Sigmoid colon (tissue), 7 donors: ENCODE results near the gene NECTIN4. TPM values are rescaled to one million over a fixed set of nuclear protein-coding genes. Genes with fewer than 3 reads are reported as not detected.

Experiments used
- DNase-seq: peaks from one replicate; pipeline ENCODE4 v3.0.0-alpha.2; 2019
- H3K27ac ChIP-seq, 4 donors: fragments of 200-600 bp; sonication (generic); one replicate each; pipeline ENCODE4 v1.5.1; 2016 to 2019; ENCODE audit warnings: mild to moderate bottlenecking in 1 of 4
- H3K27me3 ChIP-seq, 3 donors: fragments of 200-600 bp; sonication (generic); one replicate each; pipeline ENCODE4 v1.5.1; 2019; ENCODE audit warnings: mild to moderate bottlenecking in 1 of 3
- H3K36me3 ChIP-seq, 4 donors: fragments of 200-600 bp; sonication (generic); one replicate each; pipeline ENCODE4 v1.5.1; 2016 to 2019
- H3K4me1 ChIP-seq, 4 donors: fragments of 200-600 bp; sonication (generic); one replicate each; pipeline ENCODE4 v1.5.1; 2017 to 2019
- H3K4me3 ChIP-seq, 4 donors: fragments of 200-600 bp; sonication (generic); one replicate each; pipeline ENCODE4 v1.5.1; 2017 to 2019; ENCODE audit warnings: mild to moderate bottlenecking in 2 of 4, moderate library complexity in 1 of 4
- H3K9me3 ChIP-seq, 4 donors: fragments of 200-600 bp in 3 of 4; sonication (generic) in 3 of 4; one replicate each; pipeline versions ENCODE4 v1.5.1 to v1.6.1; 2013 to 2019
- CTCF ChIP-seq, 4 experiments: fragments of 450-650 bp in 3 of 4; fragments of 200-600 bp in 1 of 4; IDR thresholded peaks; one replicate each; pipeline ENCODE4 v1.5.1; 2016 to 2019; ENCODE audit warnings: antibody characterized with exemption in 4 of 4, mild to moderate bottlenecking in 3 of 4, moderate library complexity in 2 of 4
- EP300 ChIP-seq, 4 donors: sonication (generic); formaldehyde crosslinking; IDR thresholded peaks; one replicate each; pipeline ENCODE4 v1.6.1; 2017; ENCODE audit warnings: antibody characterized with exemption in 4 of 4
- POLR2A ChIP-seq, 2 donors: fragments of 450-650 bp; IDR thresholded peaks; one replicate each; pipeline ENCODE4 v1.6.1; 2016; ENCODE audit warnings: antibody characterized with exemption in 2 of 2, mild to moderate bottlenecking in 2 of 2, moderate library complexity in 2 of 2
- POLR2AphosphoS5 ChIP-seq, 4 donors: sonication (generic); formaldehyde crosslinking; IDR thresholded peaks; one replicate each; pipeline ENCODE4 v1.6.1; 2017; ENCODE audit warnings: antibody characterized with exemption in 4 of 4
- WGBS, 2 donors: extraction: QIAGEN DNeasy Blood & Tissue Kit; methylation state at CpG; one replicate each; pipeline ENCODE4 v1.1.7; 2013; 5-methylcytosine and 5-hydroxymethylcytosine counted together
- intact Hi-C: fragments of 100-400 bp; cut with DNase I; formaldehyde crosslinking; loops from one replicate; pipeline ENCODE4 v1.15.1; 2023
- polyA plus RNA-seq, 3 donors: library from polyadenylated mRNA; stranded (reverse); fragments of 200-250 nt; gene quantifications; one replicate each; pipeline ENCODE4 v1.2.3, GENCODE V29; 2013
- total RNA-seq, 4 donors: library from RNA; depleted of rRNA; stranded (reverse); fragments of >200 nt; gene quantifications; one replicate each; pipeline ENCODE4 v1.1.0, GENCODE V29; 2016
- donor health status: healthy with polysubstance abuse.
- donor health status: Bipolar disorder and iron deficiency.
- donor health status: healthy.

The NECTIN4 gene
- total and polyA plus RNA-seq, 7 donors, result 1.2 to 2.8 TPM; not detected in 5

DNA sequence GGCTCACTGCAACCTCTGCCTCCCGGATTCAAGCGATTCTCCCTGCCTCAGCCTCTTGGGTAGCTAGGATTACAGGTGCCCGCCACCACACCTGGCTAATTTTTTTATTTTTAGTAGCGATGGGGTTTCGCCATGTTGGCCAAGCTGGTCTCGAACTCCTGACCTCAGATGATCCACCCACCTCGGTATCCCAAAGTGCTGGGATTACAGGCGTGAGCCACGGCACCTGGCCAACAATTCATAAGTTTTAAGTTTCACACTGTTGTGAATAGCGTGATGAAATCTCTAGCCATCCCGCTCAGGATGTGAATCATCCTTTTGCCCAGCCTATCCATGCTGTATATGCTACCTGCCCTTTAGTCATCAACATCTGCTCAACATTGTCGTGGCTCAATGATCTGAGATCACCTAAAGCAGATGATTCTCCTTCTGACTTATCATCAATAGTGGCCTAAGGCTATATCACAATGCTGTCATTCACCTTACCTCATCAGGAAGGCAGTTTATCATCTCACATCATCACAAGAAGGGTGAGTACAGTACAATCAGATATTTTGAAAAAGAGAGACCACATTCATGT, 25.9 kb upstream of the NECTIN4 start:
- no peak for DNase-seq
- Histone ChIP-seq H3K4me1 (peaks cover 0 to 62% (median 48%) of the 10 kb centered on the region in 4 donors), H3K4me3 (no peak overlapping the region), H3K36me3 (peaks cover 0 to 23% (median 3%) of the 10 kb centered on the region in 4 donors), H3K27me3 (no peaks in the 10 kb centered on the region), H3K27ac (no peak overlapping the region), H3K9me3 (no peaks in the 10 kb centered on the region)
- intact Hi-C loops, result loop anchor here (5.0 kb wide), 2 partner anchors 42 to 68 kb away; partner anchors contain the start of genes USF1 and USP21
- TF ChIP-seq POLR2AphosphoS5 (IDR thresholded peaks at IDR 0.05) (no peak), POLR2A (IDR thresholded peaks at IDR 0.05) (no peak), EP300 (IDR thresholded peaks at IDR 0.05) (no peak), CTCF (IDR thresholded peaks at IDR 0.05) (no peak)
- 90 to 93% methylated on average over 12 of the region's 12 CpGs for WGBS, 2 donors

GRCh38 chr1:161114556-161114955, 25.2 kb upstream of the NECTIN4 start:
- H3K36me3 ChIP-seq, result peaks cover 0 to 20% (median 0%) of the 10 kb centered on the region in 4 donors
- no peaks in the 10 kb centered on the region for H3K9me3 ChIP-seq
- no peak overlapping the region for H3K4me3 ChIP-seq
- WGBS, 2 donors, result 72 to 87% methylated on average over 2 of the region's 2 CpGs
- H3K4me1 ChIP-seq, result peaks cover 0 to 55% (median 43%) of the 10 kb centered on the region in 4 donors
- no peaks in the 10 kb centered on the region for H3K27me3 ChIP-seq
- TF ChIP-seq POLR2A (IDR thresholded peaks at IDR 0.05) (no peak), CTCF (IDR thresholded peaks at IDR 0.05) (no peak), POLR2AphosphoS5 (IDR thresholded peaks at IDR 0.05) (no peak), EP300 (IDR thresholded peaks at IDR 0.05) (no peak)
- no peak overlapping the region for H3K27ac ChIP-seq
- intact Hi-C loops, result no loop called here
- no peak for DNase-seq

GRCh38 chr1:161113915-161114314, 24.6 kb upstream of the NECTIN4 start:
- Histone ChIP-seq H3K27me3 (no peaks in the 10 kb centered on the region), H3K36me3 (peaks cover 0 to 20% (median 0%) of the 10 kb centered on the region in 4 donors), H3K9me3 (no peaks in the 10 kb centered on the region), H3K4me1 (peaks cover 0 to 49% (median 37%) of the 10 kb centered on the region in 4 donors), H3K4me3 (no peak overlapping the region), H3K27ac (no peak overlapping the region)
- TF ChIP-seq CTCF (IDR thresholded peaks at IDR 0.05) (no peak), POLR2AphosphoS5 (IDR thresholded peaks at IDR 0.05) (no peak), EP300 (IDR thresholded peaks at IDR 0.05) (no peak), POLR2A (IDR thresholded peaks at IDR 0.05) (no peak)
- intact Hi-C loops, result no loop called here
- no peak for DNase-seq
- WGBS, 2 donors, result 56 to 83% methylated on average over 1 of the region's 1 CpG

- intact Hi-C loops, result no loop called here
- whole genome bisulfite sequencing, 2 donors, result 70 to 90% methylated on average over 2 of the region's 2 CpGs
- Histone ChIP-seq H3K9me3 (no peaks in the 10 kb centered on the region), H3K36me3 (peaks cover 0 to 20% (median 0%) of the 10 kb centered on the region in 4 donors), H3K4me1 (peaks cover 0 to 34% (median 24%) of the 10 kb centered on the region in 4 donors), H3K27me3 (no peaks in the 10 kb centered on the region), H3K4me3 (no peak overlapping the region), H3K27ac (no peak overlapping the region)
- no peak for DNase-seq
- no peak for TF ChIP-seq EP300 (IDR thresholded peaks at IDR 0.05)
- no peak for TF ChIP-seq POLR2A (IDR thresholded peaks at IDR 0.05)
- no peak for TF ChIP-seq POLR2AphosphoS5 (IDR thresholded peaks at IDR 0.05)
- no peak for TF ChIP-seq CTCF (IDR thresholded peaks at IDR 0.05)
These were observed 22.2 kb upstream of the NECTIN4 start for GRCh38 chr1:161111527-161111926.
